GM19468 (cell line): ENCODE data around the gene SRD5A2.
"Not testable (repeated sequence)": the region's sequence is repeated elsewhere in the genome, so short reads cannot be mapped to it uniquely, and the experiment has no call there.

Experiments
- ATAC-seq: cut with Tn5 transposase; IDR thresholded peaks from one replicate; pipeline ENCODE4 v1.9.1; 2021; ENCODE audit warnings: mild to moderate bottlenecking, moderate library complexity, moderate number of reproducible peaks; ENCODE audit not compliant: unreplicated experiment; ENCODE audit errors: extremely low read depth

Gene SRD5A2

GRCh38 chr2:31535768-31536167 lies 45.0 kb downstream of the SRD5A2 start:
- ATAC-seq = no peak

GRCh38 chr2:31534636-31535035 lies 46.1 kb downstream of the SRD5A2 start:
- ATAC-seq = no peak

GRCh38 chr2:31533036-31533435 lies 47.7 kb downstream of the SRD5A2 start:
- no peak for ATAC-seq

GRCh38 chr2:31531101-31531500 lies 49.6 kb downstream of the SRD5A2 start:
- ATAC-seq = no peak

GRCh38 chr2:31529256-31529655 lies 51.5 kb downstream of the SRD5A2 start:
- ATAC-seq = no peak

GRCh38 chr2:31528823-31529222 lies 51.9 kb downstream of the SRD5A2 start:
- ATAC-seq = no peak

GRCh38 chr2:31526946-31527732 lies 53.6 kb downstream of the SRD5A2 start:
- ATAC-seq = no peak

GRCh38 chr2:31525876-31526275 lies 54.9 kb downstream of the SRD5A2 start:
- ATAC-seq = no peak

GRCh38 chr2:31524592-31524991 lies 56.1 kb downstream of the SRD5A2 start:
- ATAC-seq = no peak

- ATAC-seq = no peak
Observed at GRCh38 chr2:31523871-31524492, 56.8 kb downstream of the SRD5A2 start.

GRCh38 chr2:31522786-31523185 lies 58.0 kb downstream of the SRD5A2 start:
- ATAC-seq = no peak

GRCh38 chr2:31517442-31518203 lies 63.1 kb downstream of the SRD5A2 start:
- ATAC-seq = no peak

- no peak for ATAC-seq
Observed at GRCh38 chr2:31515586-31515985, 65.2 kb downstream of the SRD5A2 start.

GRCh38 chr2:31513553-31513952 lies 67.2 kb downstream of the SRD5A2 start:
- ATAC-seq = no peak

GRCh38 chr2:31511376-31511775 lies 69.4 kb downstream of the SRD5A2 start:
- ATAC-seq = no peak

- ATAC-seq = no peak
Observed at GRCh38 chr2:31505111-31505510, 75.6 kb downstream of the SRD5A2 start.

- ATAC-seq = no peak
Observed at GRCh38 chr2:31504311-31504710, 76.4 kb downstream of the SRD5A2 start.

GRCh38 chr2:31496451-31496874 lies 84.3 kb downstream of the SRD5A2 start:
- not testable (repeated sequence) for ATAC-seq

- not testable (repeated sequence) for ATAC-seq
Observed at GRCh38 chr2:31489339-31489738, 91.4 kb downstream of the SRD5A2 start.

GRCh38 chr2:31483246-31483645 lies 97.5 kb downstream of the SRD5A2 start:
- no peak for ATAC-seq
